ENCODE measurements around the gene AHCYL2.

- TF ChIP-seq CTCF (IDR thresholded peaks at IDR 0.05): no peak
- no peak for TF ChIP-seq EZH2 (IDR thresholded peaks at IDR 0.05; ENCODE audit: borderline replicate concordance, insufficient read depth, low read depth, low read length, poor library complexity, severe bottlenecking)
These were observed 30.9 kb upstream of the AHCYL2 start for GRCh38 chr7:129193892-129194291.

Measured in B cell (primary cell).